HG03095 (cell line): Measurements from ENCODE around the gene TAF5.
"Not testable (repeated sequence)": the region's sequence is repeated elsewhere in the genome, so short reads cannot be mapped to it uniquely, and the experiment has no call there.

Experiments
- ATAC-seq: cut with Tn5 transposase; IDR thresholded peaks from one replicate; pipeline ENCODE4 v1.9.1; 2021; ENCODE audit warnings: moderate library complexity; ENCODE audit not compliant: unreplicated experiment

The TAF5 gene

DNA sequence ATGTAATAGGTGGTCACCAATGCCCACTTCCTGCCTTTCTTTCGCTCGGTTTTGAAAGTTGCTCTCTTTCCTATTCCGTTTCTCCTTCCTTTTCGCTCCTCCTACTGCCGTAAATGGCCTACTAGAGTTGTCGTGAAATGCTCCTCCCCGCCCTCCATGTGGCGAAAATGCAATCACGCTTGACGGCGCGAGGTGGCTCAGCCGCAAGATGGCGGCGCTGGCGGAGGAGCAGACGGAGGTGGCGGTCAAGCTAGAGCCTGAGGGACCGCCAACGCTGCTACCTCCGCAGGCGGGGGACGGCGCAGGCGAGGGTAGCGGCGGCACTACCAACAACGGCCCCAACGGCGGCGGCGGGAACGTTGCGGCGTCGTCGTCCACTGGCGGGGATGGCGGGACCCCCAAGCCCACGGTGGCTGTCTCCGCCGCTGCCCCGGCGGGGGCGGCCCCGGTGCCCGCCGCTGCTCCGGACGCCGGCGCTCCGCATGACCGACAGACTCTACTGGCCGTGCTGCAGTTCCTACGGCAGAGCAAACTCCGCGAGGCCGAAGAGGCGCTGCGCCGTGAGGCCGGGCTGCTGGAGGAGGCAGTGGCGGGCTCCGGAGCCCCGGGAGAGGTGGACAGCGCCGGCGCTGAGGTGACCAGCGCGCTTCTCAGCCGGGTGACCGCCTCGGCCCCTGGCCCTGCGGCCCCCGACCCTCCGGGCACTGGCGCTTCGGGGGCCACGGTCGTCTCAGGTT lies at the start of gene TAF5:
Gene TAF5, plus strand, starts transcription at position 195 of the 737 bp plus-strand sequence. Its CDS starts 14 bp downstream, at position 209.
- ATAC-seq, result peak; percentile 41

DNA sequence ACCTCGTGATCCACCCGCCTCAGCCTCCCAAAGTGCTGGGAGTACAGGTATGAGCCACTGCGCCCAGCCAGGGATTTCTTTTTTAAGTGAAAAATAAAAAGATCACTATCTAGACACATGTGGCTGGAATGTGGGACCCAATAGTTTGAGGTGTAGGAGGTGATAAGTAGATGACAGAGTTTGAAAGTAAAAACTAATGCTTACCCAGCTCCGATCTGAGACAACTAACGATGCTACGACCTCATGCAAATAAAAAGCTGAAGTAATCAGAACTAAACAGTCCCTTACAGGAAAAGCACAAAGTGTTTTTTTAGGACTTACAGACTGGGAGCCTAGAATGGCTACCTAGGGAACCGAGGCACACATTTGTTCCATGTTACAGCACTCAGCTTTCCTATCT lies 39.9 kb upstream of the TAF5 start:
- no peak for ATAC-seq

DNA sequence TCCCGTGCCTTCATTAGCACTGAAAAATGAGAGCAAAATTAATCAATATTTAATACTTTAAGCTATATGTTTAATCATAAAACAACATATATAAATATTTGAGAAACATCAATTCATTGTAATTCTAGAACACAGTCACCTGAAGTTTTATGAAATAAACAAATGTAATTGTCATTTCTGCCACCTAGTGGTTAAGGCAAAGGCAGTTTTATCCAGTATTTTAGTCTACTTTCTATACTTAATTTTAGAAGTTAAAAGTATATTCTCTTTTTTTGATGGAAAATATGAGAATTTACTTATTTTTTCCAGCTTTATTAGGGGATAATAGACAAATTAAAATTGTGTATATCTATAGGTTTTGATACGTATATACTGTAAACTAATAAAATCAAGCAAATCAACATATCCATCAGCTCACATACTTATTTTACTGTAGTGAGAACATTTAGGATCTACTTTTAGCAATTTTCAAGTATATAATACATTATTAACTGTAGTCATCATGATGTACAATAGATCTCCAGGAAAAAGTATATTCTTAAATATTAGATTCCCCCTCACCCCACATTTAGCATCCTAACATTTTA lies 33.7 kb upstream of the TAF5 start:
- no peak for ATAC-seq

DNA sequence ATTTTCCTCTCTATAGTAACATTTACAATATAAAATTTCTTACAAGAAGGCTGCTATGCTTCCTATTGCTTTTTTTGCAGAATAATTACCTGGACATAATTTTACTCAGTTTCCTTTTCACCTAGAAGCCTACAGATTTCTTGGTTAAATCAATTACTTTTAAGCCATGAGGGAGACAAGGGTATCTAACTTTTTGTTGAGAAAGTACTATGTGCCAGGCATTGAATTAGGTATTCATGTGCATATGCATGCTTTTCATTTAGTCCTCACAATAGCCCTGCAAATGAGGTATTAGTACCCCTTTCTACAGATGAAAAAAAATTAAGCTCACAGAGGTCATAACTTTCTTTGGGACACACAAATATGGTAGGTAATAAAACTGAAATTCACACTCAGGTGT lies 33.2 kb upstream of the TAF5 start:
- no peak for ATAC-seq

DNA sequence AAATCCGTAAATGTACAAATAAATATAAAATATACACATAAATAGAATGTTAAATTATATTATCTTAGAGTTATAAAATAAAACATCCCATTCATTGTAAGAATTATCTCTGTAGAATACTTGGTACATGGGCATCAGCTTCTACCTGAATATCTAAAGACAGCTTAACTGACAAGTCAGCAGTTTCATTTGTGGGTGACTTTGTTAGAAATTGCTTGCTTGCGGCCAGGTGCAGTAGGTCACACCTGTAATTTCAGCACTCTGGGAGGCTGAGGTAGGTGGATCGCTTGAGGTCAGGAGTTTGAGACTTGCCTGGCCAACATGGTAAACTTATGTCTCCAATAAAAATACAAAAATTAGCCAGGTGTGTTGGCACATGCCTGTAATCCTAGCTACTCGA lies 31.4 kb upstream of the TAF5 start:
- ATAC-seq, result no peak

DNA sequence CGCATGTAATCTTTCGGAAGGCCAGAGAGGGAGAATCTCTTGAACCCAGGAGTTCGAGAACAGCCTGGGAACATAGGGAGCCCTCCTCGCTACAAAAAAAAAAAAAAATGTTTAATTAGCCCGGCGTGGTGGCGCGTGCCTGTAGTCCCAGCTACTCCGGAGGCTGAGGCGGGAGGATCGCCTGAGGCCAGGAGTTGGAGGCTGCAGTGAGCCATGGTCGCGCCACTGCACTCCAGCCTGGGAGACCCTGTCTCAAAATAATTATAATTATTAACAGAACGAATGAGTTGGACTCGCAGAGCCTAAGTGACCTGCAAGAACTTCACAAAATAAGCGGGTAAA lies 17.6 kb upstream of the TAF5 start:
- no peak for ATAC-seq

DNA sequence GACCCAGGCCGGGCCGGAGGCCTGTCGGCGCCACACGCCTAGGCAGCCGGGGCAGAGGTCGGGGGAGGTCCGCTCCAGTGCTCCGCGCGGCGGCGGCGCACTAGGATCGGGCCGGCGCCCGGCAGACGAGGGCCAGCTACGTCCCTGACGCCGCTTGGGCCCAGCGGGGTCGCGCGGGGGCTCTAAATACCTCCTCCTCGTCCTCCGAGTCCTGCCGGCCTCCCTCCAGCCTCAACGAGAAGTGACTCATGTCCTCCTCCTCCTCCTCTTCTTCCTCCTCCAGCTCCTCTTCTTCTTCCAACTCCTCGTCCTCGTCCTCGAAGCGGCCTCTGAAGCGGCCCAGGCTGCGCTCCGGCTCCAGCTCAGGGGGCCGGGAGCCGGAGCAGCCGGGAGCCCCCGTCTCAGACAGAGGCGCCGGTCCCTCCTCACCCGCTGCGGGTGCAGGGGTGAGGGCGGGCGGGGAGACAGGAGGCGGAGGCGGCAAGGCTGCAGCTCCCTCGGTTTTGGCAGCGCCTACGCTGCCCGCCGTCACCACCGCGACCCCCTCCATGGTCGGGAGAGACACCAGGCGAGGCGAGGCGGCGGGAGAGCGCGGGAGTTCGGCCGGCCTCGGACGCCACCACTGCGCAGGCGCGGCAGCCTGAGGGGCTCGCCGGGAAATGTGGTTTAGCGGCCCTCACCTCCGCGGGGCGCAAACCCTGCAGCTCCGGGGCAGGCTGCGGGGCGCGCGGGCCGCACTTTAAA lies 17.1 kb upstream of the TAF5 start, which contains the start of gene PCGF6:
Gene PCGF6, minus strand, starts transcription at position 624 of the 744 bp plus-strand sequence. Its CDS starts 74 bp downstream, at position 550.
- ATAC-seq, result peak; percentile 80

DNA sequence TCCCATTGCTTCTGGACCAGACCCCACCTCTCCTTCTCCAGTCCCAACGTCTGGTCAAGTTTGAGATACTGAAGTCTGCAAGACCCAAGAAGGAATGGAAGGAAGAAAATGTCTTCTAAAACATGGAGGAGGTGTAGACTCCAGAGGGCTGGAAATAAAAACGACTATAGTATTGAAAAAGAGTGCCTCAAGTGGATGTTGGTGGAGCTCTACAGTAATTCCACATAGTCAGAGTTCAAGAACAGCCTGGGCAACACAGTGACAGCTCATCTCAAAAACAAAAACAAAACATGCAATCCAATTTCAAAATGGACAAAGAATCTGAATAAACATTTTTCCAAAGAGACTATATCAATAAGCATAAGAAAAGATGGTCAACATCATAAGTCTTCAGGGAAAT lies 14.5 kb upstream of the TAF5 start:
- no peak for ATAC-seq

DNA sequence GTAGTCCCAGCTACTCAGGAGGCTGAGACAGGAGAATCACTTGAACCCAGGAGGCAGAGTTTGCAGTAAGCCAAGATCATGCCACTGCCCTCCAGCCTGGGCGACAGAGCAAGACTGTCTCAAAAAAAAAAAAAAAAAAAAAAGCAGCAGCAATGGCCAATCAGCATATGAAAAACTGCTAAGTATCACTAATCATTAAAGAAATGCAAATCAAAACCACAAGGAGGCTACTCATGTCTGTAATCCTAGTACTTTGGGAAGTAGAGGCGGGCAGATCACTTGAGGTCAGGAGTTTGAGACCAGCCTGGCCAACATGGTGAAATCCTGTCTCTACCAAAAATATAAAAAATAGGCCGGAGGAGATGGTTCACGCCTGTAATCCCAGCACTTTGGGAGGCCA lies 13.2 kb upstream of the TAF5 start:
- ATAC-seq, result not testable (repeated sequence)

DNA sequence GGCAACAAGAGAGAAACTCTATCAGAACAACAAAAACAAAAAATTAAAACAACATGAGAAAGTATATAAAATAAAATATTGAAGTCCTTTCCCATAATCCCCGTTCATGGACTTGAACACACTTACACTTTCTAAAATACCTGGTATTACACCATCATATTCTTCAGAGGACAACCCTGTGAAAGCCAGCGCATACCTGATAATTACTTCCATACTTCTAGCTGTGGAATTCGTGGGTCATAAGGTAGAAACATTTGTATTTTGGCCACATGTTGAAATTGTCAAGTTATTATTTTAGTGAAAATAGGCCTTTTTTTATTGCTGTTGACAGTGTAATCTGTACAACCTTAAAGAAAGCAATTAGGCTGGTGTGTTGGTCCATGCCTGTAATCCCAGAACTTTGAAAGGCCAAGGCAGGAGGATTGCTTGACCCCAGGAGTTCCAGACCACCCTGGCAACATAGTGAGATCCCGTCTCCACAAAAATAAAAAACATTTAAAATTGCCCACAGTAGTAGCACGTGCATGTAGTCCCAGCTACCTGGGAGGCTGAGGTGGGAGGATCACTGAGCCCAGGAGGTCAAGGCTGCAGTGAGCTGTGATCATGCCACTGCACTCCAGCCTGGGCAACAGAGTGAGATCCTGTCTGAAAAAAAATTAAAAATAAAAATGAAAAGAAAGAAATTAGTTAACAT lies 11.7 kb upstream of the TAF5 start:
- ATAC-seq, result no peak

DNA sequence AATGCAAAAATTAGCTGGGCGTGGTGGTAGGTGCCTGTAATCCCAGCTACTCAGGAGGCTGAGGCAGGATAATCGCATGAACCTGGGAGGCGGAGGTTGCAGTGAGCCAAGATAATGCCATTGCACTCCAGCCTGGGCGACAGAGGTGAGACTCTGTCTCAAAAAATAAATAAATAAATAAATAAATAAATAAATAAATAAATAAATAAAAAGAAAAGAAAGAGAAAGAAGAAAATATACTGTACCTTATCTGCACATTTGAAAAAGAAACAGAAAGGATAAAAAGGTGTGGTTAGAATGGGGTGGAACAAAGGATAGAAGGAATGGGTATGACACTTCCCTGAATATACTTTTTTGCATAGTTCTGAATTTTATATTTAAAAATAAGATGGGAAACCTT lies 8.3 kb upstream of the TAF5 start:
- not testable (repeated sequence) for ATAC-seq

DNA sequence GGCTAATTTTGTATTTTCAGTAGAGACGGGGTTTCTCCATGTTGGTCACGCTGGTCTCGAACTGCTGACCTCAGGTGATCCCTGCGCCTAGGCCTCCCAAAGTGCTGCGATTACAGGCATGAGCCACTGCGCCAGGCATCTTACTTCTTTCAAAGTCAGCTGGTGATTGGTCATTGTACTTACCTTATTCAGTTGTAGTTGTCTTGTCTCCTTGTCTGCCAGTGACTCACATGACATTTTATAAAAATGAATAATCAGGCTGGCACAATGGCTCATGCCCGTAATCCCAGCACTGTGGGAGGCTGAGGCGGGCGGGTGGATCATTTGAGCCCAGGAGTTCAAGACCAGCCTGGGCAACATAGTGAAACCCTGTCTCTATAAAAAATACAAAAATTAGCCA lies 7.0 kb upstream of the TAF5 start:
- not testable (repeated sequence) for ATAC-seq

DNA sequence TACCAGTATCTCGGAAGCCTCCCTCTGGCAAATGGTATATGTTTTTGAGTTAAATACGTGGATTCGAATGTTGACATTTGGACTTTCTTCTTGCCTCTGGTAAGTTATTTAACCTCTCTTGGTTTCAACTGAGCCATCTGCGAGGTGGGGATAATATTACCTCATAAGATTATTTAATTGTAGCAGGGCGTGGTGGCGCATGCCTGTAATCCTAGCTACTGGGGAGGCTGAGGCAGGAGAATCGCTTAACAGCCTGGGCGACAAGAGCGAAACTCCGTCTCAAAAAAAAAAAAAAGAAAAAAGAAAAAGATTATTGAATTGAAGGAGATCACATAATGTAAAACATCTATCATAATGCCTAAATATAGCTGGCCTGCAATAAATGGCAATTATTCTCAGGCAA lies 396 bp upstream of the TAF5 start:
- no peak for ATAC-seq

DNA sequence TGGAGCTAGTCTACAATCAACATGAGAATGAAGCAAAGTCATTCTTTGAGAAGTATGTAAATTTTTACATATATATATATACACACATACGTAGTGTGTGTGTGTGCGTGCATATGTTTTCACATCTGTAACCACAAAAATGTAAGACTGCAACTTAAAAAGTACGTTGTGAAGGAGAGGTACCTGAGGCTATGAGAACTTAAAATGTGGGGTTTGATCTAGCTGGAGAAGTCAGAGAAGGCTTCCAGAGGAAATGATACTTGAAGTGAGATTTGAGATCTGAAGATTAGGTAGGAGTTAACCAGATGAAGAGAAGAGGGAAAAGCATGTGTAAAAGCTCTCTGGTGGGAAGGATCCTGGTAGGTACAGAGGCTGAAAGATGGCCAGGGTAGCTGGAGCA lies 5.8 kb downstream of the TAF5 start:
- ATAC-seq, result no peak

DNA sequence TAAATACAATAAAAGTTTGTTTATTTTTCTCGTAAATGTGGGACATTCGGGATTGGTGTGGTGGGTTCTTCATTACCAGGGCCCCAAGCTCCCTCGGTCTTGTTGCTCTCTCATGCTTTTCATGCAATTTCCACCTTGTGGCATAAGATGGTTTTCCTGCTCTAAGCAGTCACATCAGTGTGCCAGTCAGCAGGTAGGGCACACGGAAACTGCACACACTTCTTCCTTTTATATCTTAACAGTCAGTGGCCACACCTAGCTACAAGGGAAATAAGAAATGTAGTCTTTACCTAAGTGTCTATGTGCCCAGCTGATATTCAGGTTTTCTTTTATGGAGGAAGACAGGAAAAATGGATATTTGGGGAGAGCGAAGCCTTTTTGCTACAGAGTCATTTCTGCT lies 6.5 kb downstream of the TAF5 start:
- ATAC-seq, result no peak

DNA sequence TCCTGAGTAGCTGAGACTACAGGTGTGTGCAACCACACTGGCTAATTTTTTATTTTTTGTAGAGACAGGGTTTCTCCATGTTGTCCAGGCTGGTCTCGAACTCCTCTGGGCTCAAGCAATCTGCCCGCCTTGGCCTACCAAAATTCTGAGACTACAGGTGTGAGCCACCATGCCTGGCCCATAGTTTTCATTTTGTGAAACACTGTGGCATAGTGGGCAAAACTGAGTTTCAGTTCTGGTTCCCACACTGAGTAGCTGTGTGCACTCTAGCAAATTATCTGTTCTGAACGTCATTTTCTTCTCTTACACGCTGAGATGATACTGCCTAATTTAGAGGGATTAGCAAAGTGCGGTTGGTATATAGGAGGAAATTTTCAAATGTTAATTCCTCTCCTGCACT lies 15.0 kb downstream of the TAF5 start:
- ATAC-seq, result no peak

DNA sequence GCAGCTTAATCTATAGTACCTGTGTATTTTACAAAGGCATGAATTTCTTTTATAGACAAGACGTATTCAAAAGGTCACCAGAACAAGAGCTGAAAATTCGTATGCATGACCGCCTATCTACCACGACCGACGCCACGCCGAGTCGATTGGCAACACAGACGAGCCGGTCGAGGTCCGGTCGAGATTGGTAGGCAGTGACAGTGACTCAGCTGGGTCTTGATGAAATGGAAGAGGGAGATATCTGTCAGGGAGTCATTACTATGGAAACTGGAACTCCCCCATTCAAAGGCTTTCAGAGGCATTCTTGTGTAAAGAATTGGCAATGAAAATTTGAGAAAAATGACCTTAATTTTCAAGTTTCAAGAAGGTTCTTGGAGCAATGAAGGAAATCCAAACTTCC lies 26.4 kb downstream of the TAF5 start:
- no peak for ATAC-seq

DNA sequence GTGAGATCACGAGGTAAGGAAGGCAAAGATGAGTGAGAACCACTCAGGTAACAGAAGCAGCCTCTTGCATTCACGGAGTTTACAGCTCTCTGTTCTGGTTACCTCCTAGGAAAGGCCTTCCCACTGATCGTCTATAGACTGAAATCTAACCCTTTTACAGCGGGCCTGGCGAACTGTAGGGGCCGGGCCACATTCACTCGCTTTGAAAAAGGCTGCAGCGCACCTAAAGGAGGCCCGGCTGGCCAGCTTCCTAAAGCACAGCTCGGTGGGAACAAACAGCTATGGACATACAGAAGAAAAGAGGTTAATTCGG lies 27.9 kb downstream of the TAF5 start:
- no peak for ATAC-seq

DNA sequence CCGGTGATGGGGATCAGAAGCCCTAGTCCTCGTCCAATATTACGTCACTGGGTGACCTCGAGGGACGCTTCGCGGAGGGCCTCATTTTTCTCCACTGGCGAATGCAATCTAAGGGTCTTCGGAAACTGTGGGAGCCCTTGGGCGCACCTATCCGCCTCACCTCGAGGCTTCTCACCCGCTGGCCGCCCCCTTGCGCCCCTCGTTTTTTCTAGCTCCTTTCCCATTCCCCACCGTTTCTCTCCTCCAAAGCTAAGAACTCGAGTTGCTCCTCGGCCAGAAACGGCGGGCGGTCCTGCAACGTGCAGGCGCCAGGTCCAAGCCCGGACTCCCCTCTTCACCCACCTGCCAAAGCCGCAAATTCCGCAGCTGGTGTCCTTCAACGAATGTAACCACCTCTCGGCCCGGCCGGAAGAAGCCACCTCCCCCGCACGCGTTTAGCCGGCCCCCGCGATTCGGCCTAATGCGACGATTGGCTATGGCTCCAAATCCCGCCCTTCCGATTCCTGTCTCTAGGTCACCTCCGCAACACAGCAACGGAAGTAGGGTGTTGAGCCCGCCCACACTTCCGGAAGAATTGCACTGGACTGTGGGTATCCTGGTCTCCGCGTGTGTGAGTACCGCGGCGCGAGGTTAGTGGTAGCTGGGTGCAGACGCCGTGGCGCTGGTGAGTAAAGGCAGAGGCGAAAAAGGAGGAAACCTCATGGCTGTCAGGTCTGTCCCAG lies 28.5 kb downstream of the TAF5 start, which contains the start of the genes ATP5MK and PDCD11:
Gene ATP5MK, minus strand, starts transcription at position 409 of the 722 bp plus-strand sequence. CDS start 4,018 bp downstream, outside the sequence.
Gene PDCD11, plus strand, starts transcription at position 560 of the 722 bp plus-strand sequence. CDS start 1,801 bp downstream, outside the sequence.
- peak; percentile 99 for ATAC-seq

DNA sequence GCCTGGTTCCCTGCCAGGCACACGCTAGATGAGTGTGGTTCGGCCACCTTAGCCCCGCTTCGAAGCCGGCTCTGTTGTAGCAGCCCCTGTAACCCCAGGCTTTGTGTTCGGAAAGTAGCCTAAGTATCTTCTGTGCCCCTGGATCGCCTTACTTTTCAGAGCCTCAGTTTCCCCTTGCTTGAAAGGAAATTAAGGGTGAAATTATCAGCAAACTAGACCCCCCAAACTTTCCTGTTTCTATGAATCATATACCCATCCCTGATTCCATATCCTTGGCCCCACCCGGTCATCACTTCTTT lies 29.0 kb downstream of the TAF5 start:
- no peak for ATAC-seq
